ENCODE measurements around the gene UBA3. TPM values are rescaled to one million over a fixed set of nuclear protein-coding genes. Genes with fewer than 3 reads are reported as not detected.

UBA3 gene
- total RNA-seq, 1 experiment from 2014 or later = 47.1 TPM

- Histone ChIP-seq H3K27ac (ENCODE audit: low read length) (no peak overlapping the region), H3K9me3 (ENCODE audit: control insufficient read depth, insufficient read depth, low read depth, low read length) (no peaks in the 10 kb centered on the region), H3K36me3 (ENCODE audit: control insufficient read depth, insufficient read depth, low read length) (no peaks in the 10 kb centered on the region; the same call in 1 of the 2 replicates), H3K4me3 (ENCODE audit: low read depth in 2 of 2, low read length in 2 of 2) (no peak overlapping the region), H3K4me1 (ENCODE audit: control insufficient read depth, insufficient read depth, low read length) (peaks cover 21% of the 10 kb centered on the region), H3K27me3 (ENCODE audit: control insufficient read depth, insufficient read depth, low read length) (no peaks in the 10 kb centered on the region)
- in situ Hi-C loops (cut with HindIII; ENCODE audit: low pct_unique_long_range_greater_than_20kb, low sequenced_read_pairs) = no loop called here
- ATAC-seq = no peak
- TF ChIP-seq POLR2AphosphoS5 (IDR thresholded peaks at IDR 0.05; ENCODE audit: low read depth, low read length) (no peak), TCF7L2 (IDR thresholded peaks at IDR 0.05; ENCODE audit: low read depth, low read length) (no peak), REST (IDR thresholded peaks at IDR 0.05; ENCODE audit: insufficient read depth in 1 of 2, low read depth in 2 of 2, low read length in 1 of 2) (no peak), CTCF (IDR thresholded peaks at IDR 0.05) (no peak), SIN3A (IDR thresholded peaks at IDR 0.05; ENCODE audit: borderline replicate concordance, insufficient read depth, low read depth, low read length) (no peak)
- POLR2A ChIA-PET = interaction anchor here (0.6 kb wide), 1 partner anchor 14 kb away, joined by 6 read pairs; no protein-coding TSS in a partner anchor
- CTCF ChIA-PET = no interaction called here
- no TSS peak for BruUV-seq (replicated peaks)
- intact Hi-C loops (cut with micrococcal nuclease; ENCODE audit: unreplicated experiment) = no loop called here
- no peak for DNase-seq (ENCODE audit: low read depth, low spot score)
Measured at GRCh38 chr3:69091389-69092029, 11.3 kb upstream of the UBA3 start.

GRCh38 chr3:69090021-69090420 lies 9.9 kb upstream of the UBA3 start:
- intact Hi-C loops (cut with micrococcal nuclease; ENCODE audit: unreplicated experiment) = no loop called here
- BruUV-seq (replicated peaks) = no TSS peak
- ChIA-PET CTCF (no interaction called here), POLR2A (interaction anchor here (0.5 kb wide), 1 partner anchor 10 kb away, joined by 11 read pairs; the partner anchor contains the start of gene UBA3)
- no peaks in the 10 kb centered on the region for H3K27me3 ChIP-seq (ENCODE audit: control insufficient read depth, insufficient read depth, low read length)
- in situ Hi-C loops (cut with HindIII; ENCODE audit: low pct_unique_long_range_greater_than_20kb, low sequenced_read_pairs) = no loop called here
- ATAC-seq (no peak), DNase-seq (ENCODE audit: low read depth, low spot score) (no peak)
- H3K4me3 ChIP-seq (ENCODE audit: low read depth in 2 of 2, low read length in 2 of 2) = no peak overlapping the region
- H3K9me3 ChIP-seq (ENCODE audit: control insufficient read depth, insufficient read depth, low read depth, low read length) = no peaks in the 10 kb centered on the region
- no peak overlapping the region for H3K27ac ChIP-seq (ENCODE audit: low read length)
- H3K36me3 ChIP-seq (ENCODE audit: control insufficient read depth, insufficient read depth, low read length) = no peaks in the 10 kb centered on the region; the same call in none of the 2 replicates
- no peak for TF ChIP-seq POLR2AphosphoS5 (IDR thresholded peaks at IDR 0.05; ENCODE audit: low read depth, low read length)
- TF ChIP-seq TCF7L2 (IDR thresholded peaks at IDR 0.05; ENCODE audit: low read depth, low read length) = no peak
- TF ChIP-seq SIN3A (IDR thresholded peaks at IDR 0.05; ENCODE audit: borderline replicate concordance, insufficient read depth, low read depth, low read length) = no peak
- TF ChIP-seq REST (IDR thresholded peaks at IDR 0.05; ENCODE audit: insufficient read depth in 1 of 2, low read depth in 2 of 2, low read length in 1 of 2) = no peak
- TF ChIP-seq CTCF (IDR thresholded peaks at IDR 0.05) = no peak
- H3K4me1 ChIP-seq (ENCODE audit: control insufficient read depth, insufficient read depth, low read length) = peaks cover 26% of the 10 kb centered on the region
